Measurements from ENCODE around the gene CTNNB1.

GRCh38 chr3:41265823-41266273 lies 66.5 kb downstream of the CTNNB1 start:
- TF ChIP-seq CTCF (IDR thresholded peaks at IDR 0.05) (no peak), POLR2A (IDR thresholded peaks at IDR 0.05) (no peak), POLR2AphosphoS5 (IDR thresholded peaks at IDR 0.05) (no peak)

Measured in breast epithelium (tissue), 3 donors.